Measurements from ENCODE around the gene LAMP5. TPM values are rescaled to one million over a fixed set of nuclear protein-coding genes. Genes with fewer than 3 reads are reported as not detected.

The LAMP5 gene
- total and polyA plus RNA-seq, 9 of the 15 experiments (the other 6 are each of a cell fraction or from before 2014, with no cell fraction given): not detected

DNA sequence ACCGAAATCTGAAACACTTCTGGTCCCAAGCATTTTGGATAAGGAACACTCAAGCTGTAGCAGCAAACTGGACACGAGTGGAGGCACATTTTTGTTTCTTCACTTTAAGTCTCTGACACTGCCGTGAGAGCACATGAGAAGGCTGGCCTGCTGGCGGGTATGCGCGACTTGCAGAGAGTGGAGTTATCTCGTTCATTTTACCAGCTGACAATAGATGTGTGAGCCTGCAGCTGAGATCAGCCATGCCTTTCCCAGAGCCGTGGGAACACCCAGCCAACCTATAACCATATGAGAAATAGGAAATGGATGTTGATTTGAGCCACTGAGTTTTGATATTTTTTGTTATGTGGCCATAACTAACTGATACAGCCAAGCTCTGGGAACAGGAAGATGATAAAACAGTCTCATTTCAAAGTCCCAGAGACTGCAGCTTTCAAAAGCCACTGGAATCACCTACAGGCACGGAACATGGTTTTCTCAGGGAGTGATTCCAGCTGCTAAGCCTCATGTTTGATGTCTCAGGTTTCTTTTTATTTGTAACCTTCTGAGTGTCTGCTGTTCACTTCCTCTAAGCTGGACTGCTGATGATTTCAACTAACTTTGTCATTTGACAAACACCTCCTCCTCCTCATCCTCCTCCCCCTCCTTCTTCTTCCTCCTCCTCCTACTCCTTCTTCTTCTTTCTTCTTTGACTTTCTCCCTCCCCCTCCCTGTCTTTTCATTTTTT lies 28.6 kb upstream of the LAMP5 start (continued):
- TF ChIP-seq, protein P1, sequence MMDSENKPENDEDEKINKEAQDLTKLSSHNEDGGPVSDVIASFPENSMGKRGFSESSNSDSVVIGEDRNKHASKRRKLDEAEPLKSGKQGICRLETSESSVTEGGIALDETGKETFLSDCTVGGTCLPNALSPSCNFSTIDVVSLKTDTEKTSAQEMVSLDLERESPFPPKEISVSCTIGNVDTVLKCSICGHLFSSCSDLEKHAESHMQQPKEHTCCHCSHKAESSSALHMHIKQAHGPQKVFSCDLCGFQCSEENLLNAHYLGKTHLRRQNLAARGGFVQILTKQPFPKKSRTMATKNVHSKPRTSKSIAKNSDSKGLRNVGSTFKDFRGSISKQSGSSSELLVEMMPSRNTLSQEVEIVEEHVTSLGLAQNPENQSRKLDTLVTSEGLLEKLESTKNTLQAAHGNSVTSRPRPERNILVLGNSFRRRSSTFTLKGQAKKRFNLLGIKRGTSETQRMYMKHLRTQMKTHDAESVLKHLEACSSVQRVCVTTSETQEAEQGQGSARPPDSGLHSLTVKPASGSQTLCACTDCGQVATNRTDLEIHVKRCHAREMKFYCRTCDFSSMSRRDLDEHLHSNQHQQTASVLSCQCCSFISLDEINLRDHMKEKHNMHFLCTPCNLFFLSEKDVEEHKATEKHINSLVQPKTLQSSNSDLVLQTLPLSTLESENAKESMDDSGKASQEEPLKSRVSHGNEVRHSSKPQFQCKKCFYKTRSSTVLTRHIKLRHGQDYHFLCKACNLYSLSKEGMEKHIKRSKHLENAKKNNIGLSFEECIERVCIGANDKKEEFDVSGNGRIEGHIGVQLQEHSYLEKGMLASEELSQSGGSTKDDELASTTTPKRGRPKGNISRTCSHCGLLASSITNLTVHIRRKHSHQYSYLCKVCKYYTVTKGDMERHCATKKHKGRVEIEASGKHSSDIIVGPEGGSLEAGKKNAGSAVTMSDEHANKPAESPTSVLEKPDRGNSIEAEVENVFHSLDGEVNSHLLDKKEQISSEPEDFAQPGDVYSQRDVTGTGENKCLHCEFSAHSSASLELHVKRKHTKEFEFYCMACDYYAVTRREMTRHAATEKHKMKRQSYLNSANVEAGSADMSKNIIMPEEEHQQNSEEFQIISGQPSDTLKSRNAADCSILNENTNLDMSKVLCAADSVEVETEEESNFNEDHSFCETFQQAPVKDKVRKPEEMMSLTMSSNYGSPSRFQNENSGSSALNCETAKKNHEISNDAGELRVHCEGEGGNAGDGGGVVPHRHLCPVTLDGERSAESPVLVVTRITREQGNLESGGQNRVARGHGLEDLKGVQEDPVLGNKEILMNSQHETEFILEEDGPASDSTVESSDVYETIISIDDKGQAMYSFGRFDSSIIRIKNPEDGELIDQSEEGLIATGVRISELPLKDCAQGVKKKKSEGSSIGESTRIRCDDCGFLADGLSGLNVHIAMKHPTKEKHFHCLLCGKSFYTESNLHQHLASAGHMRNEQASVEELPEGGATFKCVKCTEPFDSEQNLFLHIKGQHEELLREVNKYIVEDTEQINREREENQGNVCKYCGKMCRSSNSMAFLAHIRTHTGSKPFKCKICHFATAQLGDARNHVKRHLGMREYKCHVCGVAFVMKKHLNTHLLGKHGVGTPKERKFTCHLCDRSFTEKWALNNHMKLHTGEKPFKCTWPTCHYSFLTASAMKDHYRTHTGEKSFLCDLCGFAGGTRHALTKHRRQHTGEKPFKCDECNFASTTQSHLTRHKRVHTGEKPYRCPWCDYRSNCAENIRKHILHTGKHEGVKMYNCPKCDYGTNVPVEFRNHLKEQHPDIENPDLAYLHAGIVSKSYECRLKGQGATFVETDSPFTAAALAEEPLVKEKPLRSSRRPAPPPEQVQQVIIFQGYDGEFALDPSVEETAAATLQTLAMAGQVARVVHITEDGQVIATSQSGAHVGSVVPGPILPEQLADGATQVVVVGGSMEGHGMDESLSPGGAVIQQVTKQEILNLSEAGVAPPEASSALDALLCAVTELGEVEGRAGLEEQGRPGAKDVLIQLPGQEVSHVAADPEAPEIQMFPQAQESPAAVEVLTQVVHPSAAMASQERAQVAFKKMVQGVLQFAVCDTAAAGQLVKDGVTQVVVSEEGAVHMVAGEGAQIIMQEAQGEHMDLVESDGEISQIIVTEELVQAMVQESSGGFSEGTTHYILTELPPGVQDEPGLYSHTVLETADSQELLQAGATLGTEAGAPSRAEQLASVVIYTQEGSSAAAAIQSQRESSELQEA (IDR thresholded peaks at IDR 0.05; ENCODE audit: low read depth): no peak
- TF ChIP-seq ZNF436 (CRISPR knock-in tag; IDR thresholded peaks at IDR 0.05) (no peak), PHF21A (IDR thresholded peaks at IDR 0.05; ENCODE audit: borderline replicate concordance, low read depth) (no peak), ERF (CRISPR knock-in tag; IDR thresholded peaks at IDR 0.05) (no peak), MCM2 (IDR thresholded peaks at IDR 0.05; ENCODE audit: low read depth) (no peak), ZNF57 (CRISPR knock-in tag; IDR thresholded peaks at IDR 0.05) (no peak)
- TF ChIP-seq, protein P2, sequence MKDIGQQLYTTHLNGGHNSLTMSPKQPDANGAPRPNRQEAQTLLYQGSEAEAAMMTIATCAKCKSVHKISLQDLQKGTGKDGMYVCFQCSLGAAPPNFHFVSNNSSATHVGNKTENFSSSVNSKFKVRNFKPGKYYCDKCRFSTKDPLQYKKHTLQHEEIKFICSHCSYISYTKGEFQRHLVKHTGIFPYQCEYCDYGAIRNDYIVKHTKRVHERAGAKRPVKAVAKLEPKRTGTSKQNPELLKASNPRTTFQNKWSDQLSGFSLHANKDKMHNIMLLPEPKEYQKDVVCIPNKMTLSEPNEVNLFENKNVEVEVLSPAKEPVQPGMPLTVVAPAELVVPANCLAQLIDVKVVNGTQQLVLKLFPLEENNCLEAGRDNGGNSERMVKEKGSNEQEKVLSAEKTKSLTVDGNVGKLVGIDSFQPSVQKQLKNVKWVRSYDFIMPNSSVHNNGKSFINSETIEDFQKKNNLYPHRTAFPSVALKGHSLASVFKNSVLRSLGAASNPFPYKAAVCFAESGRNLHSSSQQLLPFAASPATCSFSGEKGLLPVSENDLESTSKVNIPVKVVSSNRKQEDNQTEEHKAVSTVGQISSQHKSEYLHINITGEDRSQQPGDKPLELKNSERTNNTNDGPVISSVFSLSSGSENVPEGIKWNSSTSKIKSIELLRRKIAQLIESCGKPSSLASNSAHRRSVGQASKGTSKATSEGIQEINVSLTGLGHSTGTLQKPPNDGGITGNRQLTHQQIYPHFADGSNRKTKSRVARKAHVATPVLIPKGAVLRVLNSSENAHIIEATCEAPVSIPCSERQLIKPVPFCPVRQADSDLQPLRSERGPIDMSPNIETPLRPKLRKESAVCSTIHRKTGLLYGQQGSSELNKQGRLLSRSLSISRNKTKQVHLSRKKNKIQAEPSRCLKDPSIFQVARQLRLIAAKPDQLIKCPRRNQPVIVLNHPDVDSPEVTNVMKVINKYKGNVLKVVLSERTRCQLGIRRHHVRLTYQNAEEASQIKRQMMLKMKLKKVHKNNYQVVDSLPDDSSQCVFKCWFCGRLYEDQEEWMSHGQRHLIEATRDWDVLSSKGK (CRISPR knock-in tag; IDR thresholded peaks at IDR 0.05): no peak

Measured in K562 (cell line).